Mesenchymal stem cell (in vitro differentiated cells and primary cell): ENCODE data around the gene OTOA.

Experiments
- DNase-seq: peaks from one replicate; pipeline ENCODE4 v3.0.0-alpha.2; 2013
- H2AFZ ChIP-seq: one replicate; pipeline ENCODE4 v1.6.1; 2013; ENCODE audit warnings: low read depth, mild to moderate bottlenecking, control low read depth, inconsistent platforms, low read length, moderate library complexity
- H2AK5ac ChIP-seq: 2 replicates; pipeline ENCODE4 v1.6.1; 2013; ENCODE audit warnings: low read length, moderate library complexity, mild to moderate bottlenecking, inconsistent platforms; ENCODE audit not compliant: severe bottlenecking
- H2BK120ac ChIP-seq: one replicate; pipeline ENCODE4 v1.6.1; 2013; ENCODE audit warnings: low read depth, mild to moderate bottlenecking, inconsistent platforms, low read length, moderate library complexity
- H2BK12ac ChIP-seq, 2 experiments: one replicate each; pipeline ENCODE4 v1.6.1; 2013; ENCODE audit warnings: inconsistent platforms in 2 of 2, low read length in 2 of 2, mild to moderate bottlenecking in 2 of 2, moderate library complexity in 2 of 2, control low read depth in 1 of 2
- H2BK15ac ChIP-seq: one replicate; pipeline ENCODE4 v1.6.1; 2013; ENCODE audit warnings: mild to moderate bottlenecking, low read depth, inconsistent platforms; ENCODE audit not compliant: poor library complexity, severe bottlenecking
- H2BK5ac ChIP-seq: 2 replicates; pipeline ENCODE4 v1.6.1; 2013; ENCODE audit warnings: low read depth, mild to moderate bottlenecking, low read length, control low read depth, inconsistent platforms; ENCODE audit not compliant: poor library complexity, severe bottlenecking
- H3K14ac ChIP-seq, 2 experiments: one replicate each; pipeline ENCODE4 v1.6.1; 2013; ENCODE audit warnings: inconsistent platforms in 2 of 2, low read length in 2 of 2, control low read depth in 1 of 2, mild to moderate bottlenecking in 1 of 2, moderate library complexity in 1 of 2
- H3K18ac ChIP-seq, 2 experiments: one replicate each; pipeline ENCODE4 v1.6.1; 2013; ENCODE audit warnings: inconsistent platforms in 2 of 2, low read length in 2 of 2, control low read depth in 1 of 2, low read depth in 1 of 2, mild to moderate bottlenecking in 1 of 2
- H3K23ac ChIP-seq, 2 experiments: one replicate each; pipeline ENCODE4 v1.6.1; 2013; ENCODE audit warnings: inconsistent platforms in 2 of 2, low read length in 2 of 2, mild to moderate bottlenecking in 2 of 2, moderate library complexity in 2 of 2, control low read depth in 1 of 2
- H3K27ac ChIP-seq: 2 replicates; pipeline ENCODE4 v1.5.1; 2013; ENCODE audit warnings: mild to moderate bottlenecking, moderate library complexity, low read length, control low read depth, inconsistent platforms; ENCODE audit not compliant: poor library complexity, severe bottlenecking
- H3K27me3 ChIP-seq, 2 experiments: 2 replicates each; pipeline versions ENCODE4 v1.6.1 to v1.7.0; 2013; ENCODE audit warnings: low read length in 2 of 2, mild to moderate bottlenecking in 2 of 2, moderate library complexity in 2 of 2, control low read depth in 1 of 2, inconsistent platforms in 1 of 2; ENCODE audit not compliant: control insufficient read depth in 1 of 2, insufficient read depth in 1 of 2
- H3K36me3 ChIP-seq, 2 experiments: 2 replicates each; pipeline versions ENCODE4 v1.6.1 to v1.7.0; 2013; ENCODE audit warnings: low read length in 2 of 2, control low read depth in 1 of 2, inconsistent platforms in 1 of 2, low read depth in 1 of 2, mild to moderate bottlenecking in 1 of 2; ENCODE audit not compliant: insufficient read depth in 2 of 2, control insufficient read depth in 1 of 2
- H3K4ac ChIP-seq, 2 experiments: one replicate each; pipeline ENCODE4 v1.6.1; 2013; ENCODE audit warnings: inconsistent platforms in 2 of 2, low read length in 2 of 2, mild to moderate bottlenecking in 2 of 2, moderate library complexity in 2 of 2, control low read depth in 1 of 2, low read depth in 1 of 2
- H3K4me1 ChIP-seq: 2 replicates; pipeline ENCODE4 v1.6.1; 2013; ENCODE audit warnings: low read depth, low read length, control low read depth; ENCODE audit not compliant: control insufficient read depth, insufficient read depth
- H3K4me2 ChIP-seq: 2 replicates; pipeline ENCODE4 v1.6.1; 2013; ENCODE audit warnings: low read length, mild to moderate bottlenecking, inconsistent platforms; ENCODE audit not compliant: poor library complexity, severe bottlenecking
- H3K4me3 ChIP-seq, 2 experiments: 2 replicates each; pipeline versions ENCODE4 v1.5.1 to v1.7.0; 2013; ENCODE audit warnings: low read length in 2 of 2, mild to moderate bottlenecking in 2 of 2, control low read depth in 1 of 2, low read depth in 1 of 2; ENCODE audit not compliant: insufficient read depth in 1 of 2
- H3K79me1 ChIP-seq: replicated peaks from 2 replicates; pipeline ENCODE4 v1.6.1; 2013; ENCODE audit warnings: mild to moderate bottlenecking, control low read depth, low read length, inconsistent platforms; ENCODE audit not compliant: poor library complexity, severe bottlenecking
- H3K9ac ChIP-seq: 2 replicates; pipeline ENCODE4 v1.7.0; 2013; ENCODE audit warnings: mild to moderate bottlenecking, low read length, moderate library complexity
- H3K9me3 ChIP-seq: 2 replicates; pipeline ENCODE4 v1.7.0; 2013; ENCODE audit warnings: mild to moderate bottlenecking, low read length; ENCODE audit not compliant: control insufficient read depth
- H4K8ac ChIP-seq: one replicate; pipeline ENCODE4 v1.6.1; 2013; ENCODE audit warnings: inconsistent platforms, mild to moderate bottlenecking, low read length, moderate library complexity
- H4K91ac ChIP-seq: one replicate; pipeline ENCODE4 v1.6.1; 2013; ENCODE audit warnings: mild to moderate bottlenecking, low read length, inconsistent platforms
- WGBS: methylation state at CpG from one replicate; pipeline ENCODE4 v1.1.7; 2013; ENCODE audit warnings: mixed read lengths; 5-methylcytosine and 5-hydroxymethylcytosine counted together

Gene OTOA

GRCh38 chr16:21653571-21653970, 10.2 kb upstream of the OTOA start:
- no peak overlapping the region for H2BK5ac ChIP-seq
- no peak overlapping the region for H2AK5ac ChIP-seq
- no peak overlapping the region for H2BK15ac ChIP-seq
- no peak overlapping the region for H3K4me2 ChIP-seq
- no peak for DNase-seq
- peak overlapping the region in 1 of 2 experiments; percentile 29 for H3K18ac ChIP-seq
- H3K14ac ChIP-seq, result no peak overlapping the region
- no peak overlapping the region for H2BK12ac ChIP-seq
- peaks cover 33% of the 10 kb centered on the region for H3K79me1 ChIP-seq
- H3K36me3 ChIP-seq, result peaks cover 11 to 44% of the 10 kb centered on the region in 2 experiments
- H2BK120ac ChIP-seq, result no peak overlapping the region
- no peak overlapping the region for H2AFZ ChIP-seq
- no peak overlapping the region for H3K9ac ChIP-seq
- no peak overlapping the region for H3K4ac ChIP-seq
- WGBS, result 95% methylated on average over 4 of the region's 5 CpGs
- H3K23ac ChIP-seq, result peak overlapping the region in 1 of 2 experiments; percentile 74
- no peak overlapping the region for H3K27ac ChIP-seq
- H3K27me3 ChIP-seq, result no peaks in the 10 kb centered on the region
- H3K4me1 ChIP-seq, result peaks cover 6% of the 10 kb centered on the region
- H3K4me3 ChIP-seq, result no peak overlapping the region
- H3K9me3 ChIP-seq, result no peaks in the 10 kb centered on the region
- no peak overlapping the region for H4K91ac ChIP-seq
- no peak overlapping the region for H4K8ac ChIP-seq

GRCh38 chr16:21654466-21654865, 9.3 kb upstream of the OTOA start:
- no peak overlapping the region for H2BK5ac ChIP-seq
- H3K36me3 ChIP-seq, result peaks cover 6 to 46% of the 10 kb centered on the region in 2 experiments
- H3K4me2 ChIP-seq, result no peak overlapping the region
- no peak overlapping the region for H3K14ac ChIP-seq
- H3K79me1 ChIP-seq, result peaks cover 25% of the 10 kb centered on the region
- H4K91ac ChIP-seq, result no peak overlapping the region
- H2BK15ac ChIP-seq, result no peak overlapping the region
- no CpG with 5 or more reads among the region's 1 CpG for WGBS
- no peak overlapping the region for H2BK12ac ChIP-seq
- H3K4me3 ChIP-seq, result no peak overlapping the region
- no peak overlapping the region for H4K8ac ChIP-seq
- H3K4ac ChIP-seq, result no peak overlapping the region
- DNase-seq, result no peak
- no peak overlapping the region for H3K9ac ChIP-seq
- H2AK5ac ChIP-seq, result no peak overlapping the region
- H3K27ac ChIP-seq, result no peak overlapping the region
- no peaks in the 10 kb centered on the region for H3K9me3 ChIP-seq
- H3K27me3 ChIP-seq, result no peaks in the 10 kb centered on the region
- H3K18ac ChIP-seq, result peak overlapping the region in 1 of 2 experiments; percentile 9
- H2AFZ ChIP-seq, result no peak overlapping the region
- H2BK120ac ChIP-seq, result no peak overlapping the region
- H3K4me1 ChIP-seq, result peaks cover 6% of the 10 kb centered on the region
- no peak overlapping the region for H3K23ac ChIP-seq

- DNase-seq, result no peak
- H2BK12ac ChIP-seq, result no peak overlapping the region
- no peak overlapping the region for H3K14ac ChIP-seq
- no peak overlapping the region for H3K4me2 ChIP-seq
- no peak overlapping the region for H4K8ac ChIP-seq
- H3K9me3 ChIP-seq, result no peaks in the 10 kb centered on the region
- no peak overlapping the region for H3K4me3 ChIP-seq
- H3K4me1 ChIP-seq, result peaks cover 5% of the 10 kb centered on the region
- no peak overlapping the region for H2AFZ ChIP-seq
- H2BK5ac ChIP-seq, result no peak overlapping the region
- peaks cover 22% of the 10 kb centered on the region for H3K79me1 ChIP-seq
- no peak overlapping the region for H2AK5ac ChIP-seq
- H2BK15ac ChIP-seq, result no peak overlapping the region
- no peak overlapping the region for H4K91ac ChIP-seq
- H3K23ac ChIP-seq, result no peak overlapping the region
- H3K27ac ChIP-seq, result no peak overlapping the region
- 97% methylated on average over 2 of the region's 2 CpGs for WGBS
- H3K18ac ChIP-seq, result no peak overlapping the region
- no peaks in the 10 kb centered on the region for H3K27me3 ChIP-seq
- H2BK120ac ChIP-seq, result no peak overlapping the region
- H3K4ac ChIP-seq, result no peak overlapping the region
- H3K36me3 ChIP-seq, result peaks cover 6 to 50% of the 10 kb centered on the region in 2 experiments
- H3K9ac ChIP-seq, result no peak overlapping the region
Measured at GRCh38 chr16:21654881-21655280, 8.9 kb upstream of the OTOA start.

GRCh38 chr16:21656795-21657768, 6.7 kb upstream of the OTOA start:
- Histone ChIP-seq H2BK12ac (no peak overlapping the region), H4K91ac (no peak overlapping the region), H3K27me3 (no peaks in the 10 kb centered on the region), H3K4me2 (no peak overlapping the region), H3K79me1 (peaks cover 18% of the 10 kb centered on the region), H4K8ac (no peak overlapping the region), H2BK15ac (no peak overlapping the region), H3K4me3 (no peak overlapping the region), H3K27ac (no peak overlapping the region), H2BK120ac (no peak overlapping the region), H3K4ac (no peak overlapping the region), H3K36me3 (peaks cover 6 to 50% of the 10 kb centered on the region in 2 experiments), H2AFZ (no peak overlapping the region), H3K4me1 (peaks cover 2% of the 10 kb centered on the region), H3K23ac (no peak overlapping the region), H2AK5ac (no peak overlapping the region), H3K9ac (peak overlapping the region; percentile 31), H3K18ac (no peak overlapping the region), H3K9me3 (no peaks in the 10 kb centered on the region), H2BK5ac (no peak overlapping the region), H3K14ac (no peak overlapping the region)
- DNase-seq, result peak; percentile 69
- 37% methylated on average over 2 of the region's 4 CpGs for WGBS
